ENCODE data around the gene WWTR1. TPM values are rescaled to one million over a fixed set of nuclear protein-coding genes. Genes with fewer than 3 reads are reported as not detected.

Gene WWTR1
- total RNA-seq, 2 experiments from 2014 or later = 0.40 to 0.63 TPM

GRCh38 chr3:149495581-149496125 is 162.2 kb downstream of the WWTR1 start:
- POLR2A ChIA-PET = no interaction called here
- Mint-ChIP-seq H3K27me3 (peaks cover 12% of the 10 kb centered on the region), H3K36me3 (ENCODE audit: low read depth) (no peaks in the 10 kb centered on the region), H3K27ac (no peak overlapping the region), H3K9me3 (no peaks in the 10 kb centered on the region), H3K4me1 (ENCODE audit: low read depth) (no peaks in the 10 kb centered on the region), H3K4me3 (no peak overlapping the region)
- TF ChIP-seq CTCF (IDR thresholded peaks at IDR 0.05) = no peak
- intact Hi-C loops (cut with micrococcal nuclease) = no loop called here
- no peak for ATAC-seq
- DNase-seq = no peak
- CTCF ChIA-PET = interaction anchor here (1.0 to 1.9 kb wide), 7 partner anchors 10 to 278 kb away, joined by 3 to 8 read pairs (median 4); no protein-coding TSS in a partner anchor

GRCh38 chr3:149494759-149495580 is 162.9 kb downstream of the WWTR1 start:
- H3K4me3 Mint-ChIP-seq = no peak overlapping the region
- H3K9me3 Mint-ChIP-seq = no peaks in the 10 kb centered on the region
- ChIA-PET CTCF (interaction anchor here (0.7 to 1.9 kb wide), 8 partner anchors 9 to 278 kb away, joined by 3 to 8 read pairs (median 4); no protein-coding TSS in a partner anchor), POLR2A (interaction anchor here (0.6 kb wide), 1 partner anchor 372 kb away, joined by 4 read pairs; no protein-coding TSS in a partner anchor)
- TF ChIP-seq CTCF (IDR thresholded peaks at IDR 0.05) = no peak
- peaks cover 12% of the 10 kb centered on the region for H3K27me3 Mint-ChIP-seq
- ATAC-seq (peak; percentile 47), DNase-seq (no peak)
- intact Hi-C loops (cut with micrococcal nuclease) = no loop called here
- H3K27ac Mint-ChIP-seq = no peak overlapping the region
- H3K4me1 Mint-ChIP-seq (ENCODE audit: low read depth) = no peaks in the 10 kb centered on the region
- no peaks in the 10 kb centered on the region for H3K36me3 Mint-ChIP-seq (ENCODE audit: low read depth)

GRCh38 chr3:149494022-149494758 is 163.6 kb downstream of the WWTR1 start:
- H3K4me3 Mint-ChIP-seq = no peak overlapping the region
- H3K4me1 Mint-ChIP-seq (ENCODE audit: low read depth) = no peaks in the 10 kb centered on the region
- intact Hi-C loops (cut with micrococcal nuclease) = no loop called here
- ATAC-seq (peak; percentile 42), DNase-seq (peak; percentile 56)
- TF ChIP-seq CTCF (IDR thresholded peaks at IDR 0.05) = peak; percentile 74
- H3K27ac Mint-ChIP-seq = no peak overlapping the region
- ChIA-PET CTCF (interaction anchor here (0.7 to 1.9 kb wide), 7 partner anchors 8 to 314 kb away, joined by 3 to 8 read pairs (median 4); no protein-coding TSS in a partner anchor), POLR2A (interaction anchor here (0.6 kb wide), 1 partner anchor 371 kb away, joined by 4 read pairs; no protein-coding TSS in a partner anchor)
- peaks cover 13% of the 10 kb centered on the region for H3K27me3 Mint-ChIP-seq
- no peaks in the 10 kb centered on the region for H3K9me3 Mint-ChIP-seq
- H3K36me3 Mint-ChIP-seq (ENCODE audit: low read depth) = no peaks in the 10 kb centered on the region

- TF ChIP-seq CTCF (IDR thresholded peaks at IDR 0.05) = no peak
- Mint-ChIP-seq H3K4me1 (ENCODE audit: low read depth) (no peaks in the 10 kb centered on the region), H3K27ac (no peak overlapping the region), H3K27me3 (peaks cover 14% of the 10 kb centered on the region), H3K4me3 (no peak overlapping the region), H3K9me3 (no peaks in the 10 kb centered on the region), H3K36me3 (ENCODE audit: low read depth) (no peaks in the 10 kb centered on the region)
- ChIA-PET POLR2A (no interaction called here), CTCF (interaction anchor here (0.7 to 1.3 kb wide), 2 partner anchors 9 to 314 kb away, joined by 3 to 4 read pairs; no protein-coding TSS in a partner anchor)
- DNase-seq (no peak), ATAC-seq (no peak)
- intact Hi-C loops (cut with micrococcal nuclease) = no loop called here
Measured at GRCh38 chr3:149493315-149494021, 164.4 kb downstream of the WWTR1 start.

All from activated CD8-positive, alpha-beta T cell treated with anti-CD3 and anti-CD28 coated beads for 36 hours (primary cell).